GM10847 (cell line): ENCODE results near the gene STRIT1.

ENCODE experiments used
- POLR2A ChIP-seq: IDR thresholded peaks from 2 replicates; pipeline ENCODE4 v1.6.1; 2011; ENCODE audit not compliant: insufficient read length; ENCODE audit errors: extremely low read depth

Gene STRIT1

DNA sequence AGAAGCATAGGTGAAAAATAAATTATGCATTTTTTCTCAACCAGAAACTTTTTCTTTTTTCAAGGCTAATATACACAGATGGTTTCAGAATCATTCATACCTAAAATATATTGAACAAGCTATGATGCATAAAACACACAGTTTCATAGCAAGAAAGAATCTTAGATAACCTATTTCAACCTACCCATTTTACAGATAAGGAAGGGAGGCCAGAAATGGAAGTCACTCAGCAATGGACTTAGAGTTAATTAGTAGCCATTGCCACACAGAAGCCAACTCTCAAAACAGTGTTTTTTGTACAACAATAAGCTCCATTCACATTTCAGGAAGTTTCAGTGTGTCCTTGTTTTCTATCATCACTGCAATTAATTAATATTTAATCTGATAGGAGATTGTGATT lies 27.5 kb upstream of the STRIT1 start:
- no peak for TF ChIP-seq POLR2A

DNA sequence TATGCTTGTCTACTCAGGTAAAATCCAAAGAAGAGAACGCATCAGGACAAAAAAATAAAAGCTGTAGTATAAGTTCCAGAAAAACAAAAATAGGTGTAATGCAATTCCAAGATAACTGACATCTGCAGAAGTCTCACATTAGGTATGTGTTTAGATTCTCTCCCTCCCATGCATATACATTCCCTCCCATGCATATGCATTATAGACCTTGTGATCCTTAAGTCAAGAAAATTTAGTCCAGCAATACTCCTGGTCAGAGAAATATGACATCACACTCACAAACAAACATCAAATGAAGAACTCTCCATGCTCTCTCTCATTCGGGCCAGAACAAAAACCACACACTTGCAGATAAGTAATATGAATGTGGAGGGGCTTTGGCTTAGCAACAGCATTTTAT lies 25.3 kb upstream of the STRIT1 start:
- TF ChIP-seq POLR2A = no peak

DNA sequence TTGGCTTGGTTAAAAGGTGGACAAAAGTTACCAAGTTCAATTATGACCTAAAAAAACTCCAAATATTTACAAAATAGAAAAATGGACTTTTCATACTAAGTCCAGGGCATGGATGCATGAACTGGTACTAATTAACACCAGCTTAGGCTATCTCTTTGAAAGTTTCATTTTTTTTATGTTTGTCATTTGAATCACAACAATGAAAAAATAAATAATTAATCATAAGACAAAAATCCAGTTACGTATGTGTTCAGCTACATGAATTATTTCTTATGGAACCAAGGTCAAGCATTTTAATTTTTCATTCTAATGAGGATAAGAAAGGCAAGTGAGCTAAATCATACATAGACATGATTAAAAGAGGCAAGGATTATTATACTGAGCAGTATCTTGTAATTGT lies 23.7 kb upstream of the STRIT1 start:
- TF ChIP-seq POLR2A = no peak

DNA sequence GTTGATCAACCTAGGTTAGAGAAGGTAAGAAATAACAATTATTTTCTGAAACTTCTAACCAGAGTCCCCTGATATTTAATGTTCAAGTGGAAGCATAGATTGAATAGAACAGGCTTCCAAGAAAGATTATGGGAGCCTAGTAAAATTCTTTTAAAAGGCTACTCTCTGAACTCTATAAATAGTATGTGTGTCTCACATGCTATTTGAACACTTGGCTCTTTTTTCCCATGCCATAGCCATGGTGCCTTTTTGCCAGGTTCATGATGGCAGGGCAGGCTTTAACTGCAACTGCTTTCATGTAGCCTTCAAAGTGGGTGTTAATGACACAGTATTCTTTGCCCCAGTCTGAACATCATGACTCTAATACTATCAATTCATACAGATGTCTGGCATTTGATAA lies 22.9 kb upstream of the STRIT1 start:
- no peak for TF ChIP-seq POLR2A

DNA sequence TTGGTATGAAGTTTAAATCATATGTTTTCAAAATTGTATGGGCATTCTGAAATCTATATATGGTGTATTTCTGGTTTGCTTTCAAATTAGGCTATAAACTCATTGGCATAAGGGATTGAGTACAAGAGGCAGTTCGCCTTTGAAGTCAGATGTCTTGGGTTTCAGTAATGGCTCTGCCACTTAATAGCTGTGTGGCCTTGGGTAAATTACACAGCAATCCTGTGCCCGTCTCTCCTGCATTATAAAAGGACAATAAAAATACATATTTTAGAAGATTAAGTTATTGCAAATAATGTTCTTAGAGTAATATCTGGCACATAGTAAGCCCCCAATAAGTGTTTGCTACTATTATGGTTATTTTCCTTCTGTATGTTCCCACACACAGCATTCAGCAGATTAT lies 20.4 kb upstream of the STRIT1 start:
- no peak for TF ChIP-seq POLR2A

DNA sequence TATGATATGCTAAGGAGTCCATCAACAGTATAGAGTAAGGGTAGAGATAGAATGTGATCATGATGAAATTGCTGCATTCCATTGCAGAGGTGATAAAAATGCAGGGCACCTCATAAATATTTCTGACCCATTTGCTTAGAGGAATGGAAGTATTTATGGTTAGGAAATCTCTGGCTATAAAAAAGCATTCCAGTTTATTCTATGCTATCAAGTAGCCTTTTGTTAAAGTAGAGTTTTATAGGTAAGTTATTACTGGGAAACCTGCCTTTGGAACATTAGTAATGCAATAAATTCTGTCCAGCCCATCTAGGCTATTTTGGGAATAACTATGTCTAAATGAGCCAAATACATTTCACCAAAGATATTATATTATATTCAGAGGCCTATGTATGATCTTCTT lies 19.8 kb upstream of the STRIT1 start:
- TF ChIP-seq POLR2A = no peak

DNA sequence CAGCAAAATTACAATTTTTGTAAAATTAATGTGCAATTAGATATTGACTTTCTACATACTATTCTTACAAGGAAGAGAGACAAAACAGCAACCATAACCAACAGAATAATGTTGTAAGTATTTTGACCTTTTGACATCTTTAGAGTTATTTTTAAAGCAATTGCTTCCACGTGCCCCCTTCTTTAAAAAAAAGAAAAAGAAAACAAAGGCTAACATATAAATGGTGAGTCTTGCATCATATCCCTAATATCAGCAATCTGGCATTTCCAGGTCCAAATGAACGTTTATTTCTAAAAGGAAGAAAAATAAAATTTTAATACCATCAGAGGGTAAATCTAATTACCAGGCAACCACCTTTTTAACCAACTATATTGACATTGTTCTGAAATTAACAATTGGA lies 19.3 kb upstream of the STRIT1 start:
- TF ChIP-seq POLR2A = no peak

DNA sequence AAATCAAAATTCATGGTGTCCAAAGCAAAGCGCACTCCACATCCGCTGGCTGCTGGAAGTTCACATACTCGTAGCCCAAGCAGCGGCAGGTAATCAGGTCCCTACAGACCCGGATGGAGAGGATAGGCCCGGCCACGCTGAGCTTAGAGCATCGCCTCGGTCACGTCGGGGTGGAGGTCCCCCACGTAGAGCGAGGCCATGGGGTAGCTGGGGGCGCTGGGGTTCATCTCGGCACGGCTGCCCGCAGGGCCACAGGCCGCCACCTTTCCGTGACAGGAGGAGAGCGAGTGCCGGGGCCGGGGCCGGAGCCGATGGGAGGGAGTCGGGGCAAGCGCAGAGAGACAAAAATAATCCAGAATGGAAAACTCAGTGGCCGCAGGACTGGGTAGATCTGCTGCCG lies 16.1 kb upstream of the STRIT1 start:
- TF ChIP-seq POLR2A = no peak

DNA sequence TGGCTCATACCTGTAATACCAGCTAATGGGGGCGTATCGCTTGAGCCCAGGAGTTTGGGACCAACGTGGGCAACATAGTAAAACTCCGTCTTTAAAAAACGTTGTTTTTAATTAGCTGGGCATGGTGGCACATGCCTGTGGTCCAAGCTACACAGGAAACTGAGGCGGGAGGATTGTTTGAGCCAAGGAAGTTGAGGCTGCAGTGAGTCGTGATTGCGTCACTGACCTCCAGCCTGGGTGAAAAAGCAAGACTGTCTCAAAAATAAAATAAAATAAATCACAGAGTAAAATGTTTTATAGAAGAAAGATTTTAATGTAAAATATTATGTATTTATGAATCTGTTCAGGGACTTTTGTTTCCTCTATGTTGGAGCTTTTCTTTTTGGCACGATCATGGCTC lies 15.3 kb upstream of the STRIT1 start:
- no peak for TF ChIP-seq POLR2A

DNA sequence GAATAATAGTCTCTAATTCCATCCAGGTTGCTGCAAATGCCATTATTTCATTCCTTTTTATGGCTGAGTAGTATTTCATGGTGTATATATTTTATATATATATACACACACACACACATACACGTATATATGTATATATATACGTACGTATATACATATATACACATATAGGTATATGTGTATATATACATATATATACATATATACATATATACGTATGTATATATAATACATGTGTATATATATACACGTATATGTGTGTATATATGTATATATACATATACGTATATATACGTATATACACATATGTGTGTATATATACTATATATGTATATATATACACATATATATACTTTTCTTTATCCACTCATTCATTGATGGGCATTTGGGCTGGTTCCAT lies 13.7 kb upstream of the STRIT1 start:
- TF ChIP-seq POLR2A = no peak

DNA sequence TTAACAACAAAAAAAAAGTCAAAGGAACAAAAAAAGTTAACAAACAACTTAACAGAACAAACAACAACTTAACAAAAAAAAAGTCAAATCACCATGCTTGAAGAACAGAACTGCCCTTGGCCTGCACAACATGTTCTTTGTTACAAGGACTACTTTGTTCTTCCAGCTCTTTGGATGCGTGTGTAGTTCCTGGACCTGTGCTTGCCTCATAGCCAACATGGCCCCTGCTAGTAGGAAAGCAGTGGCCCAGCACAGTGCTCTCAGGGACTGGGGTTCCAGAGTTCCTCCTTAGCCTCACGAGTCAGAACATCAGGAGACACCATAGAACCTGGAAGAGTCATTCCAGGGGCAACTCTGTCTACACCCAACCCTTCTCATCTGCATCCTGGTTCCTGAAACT lies 10.9 kb upstream of the STRIT1 start:
- TF ChIP-seq POLR2A = no peak

DNA sequence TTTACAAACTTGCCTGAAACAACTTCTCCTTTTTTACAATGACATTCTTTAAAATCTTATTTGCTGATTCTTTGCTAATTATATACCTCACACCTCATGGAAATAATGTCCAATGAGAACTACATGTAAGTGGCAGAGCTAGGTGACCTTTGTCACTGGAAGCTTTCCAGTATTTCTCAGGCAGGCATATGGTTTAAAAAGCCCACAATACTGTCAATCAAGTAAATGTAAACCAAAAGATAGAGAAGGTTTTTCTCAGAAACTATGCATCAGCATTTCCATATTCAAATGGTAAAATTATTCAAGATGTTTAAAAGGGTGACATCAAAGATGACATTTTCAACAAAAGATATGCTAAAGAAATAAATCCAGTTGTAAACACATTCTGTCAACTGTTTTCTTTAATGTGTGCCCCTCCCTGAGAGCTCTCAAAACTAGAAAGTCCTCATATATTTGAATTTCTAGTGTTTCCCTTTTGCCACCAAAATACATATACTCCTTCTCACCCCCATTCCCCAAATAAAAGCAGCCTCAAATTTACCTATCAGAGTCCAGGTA lies 10.1 kb upstream of the STRIT1 start:
- TF ChIP-seq POLR2A = no peak

DNA sequence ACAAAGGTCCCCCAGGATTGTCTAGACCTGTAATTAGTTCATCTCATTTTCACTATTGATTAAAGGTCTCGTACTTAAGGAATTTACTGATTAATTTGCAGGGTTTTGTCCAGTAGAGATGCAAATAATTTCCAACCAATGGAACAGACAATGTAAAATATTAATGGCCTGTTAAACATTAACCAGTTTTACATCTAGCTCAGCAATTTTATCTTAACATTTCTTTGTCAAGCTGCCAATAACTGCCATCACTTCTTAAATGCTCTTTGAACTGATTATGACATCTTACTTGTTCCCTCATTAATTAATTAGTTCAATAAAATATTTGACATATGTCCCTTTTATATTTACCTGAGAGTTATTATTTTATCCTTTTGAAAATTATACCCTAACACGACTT lies 9.4 kb upstream of the STRIT1 start:
- no peak for TF ChIP-seq POLR2A

DNA sequence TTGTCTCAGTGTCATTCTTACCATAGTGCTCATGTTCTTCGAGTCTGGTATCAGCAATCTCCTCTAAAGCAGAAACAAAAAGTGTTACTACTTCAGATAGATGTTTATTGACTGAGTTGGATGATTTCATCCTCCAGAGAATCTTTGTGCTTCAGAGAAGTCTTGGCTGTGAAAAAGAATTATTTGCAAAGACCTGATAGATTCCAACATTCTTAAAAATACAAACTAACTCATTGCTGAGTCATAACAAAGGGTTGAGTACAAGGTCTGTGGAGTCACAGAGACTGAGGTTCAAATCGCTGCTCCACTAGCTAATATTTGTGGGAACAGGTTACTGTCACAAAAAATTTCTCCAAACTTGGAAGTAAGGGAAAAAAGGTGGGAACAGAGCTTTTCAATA lies 9.0 kb upstream of the STRIT1 start:
- TF ChIP-seq POLR2A = no peak

DNA sequence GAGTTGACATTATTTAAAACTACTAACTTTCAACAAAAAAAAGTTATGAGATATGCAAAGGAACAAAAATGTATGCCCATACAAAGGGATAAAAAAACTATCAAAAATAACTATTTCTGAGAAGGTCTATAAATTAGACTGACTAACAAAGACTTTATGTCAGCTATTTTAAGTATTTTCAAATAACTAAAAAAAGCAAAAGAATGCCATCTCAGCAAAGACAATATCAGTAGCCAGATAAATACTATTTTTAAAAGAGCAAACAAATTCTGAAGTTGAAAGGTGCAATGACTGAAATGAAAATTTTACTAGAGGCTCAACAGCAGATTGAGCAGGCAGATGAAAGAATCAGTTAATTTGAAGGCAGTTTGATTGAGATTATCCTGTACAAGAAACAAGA lies 3.6 kb upstream of the STRIT1 start:
- no peak for TF ChIP-seq POLR2A

DNA sequence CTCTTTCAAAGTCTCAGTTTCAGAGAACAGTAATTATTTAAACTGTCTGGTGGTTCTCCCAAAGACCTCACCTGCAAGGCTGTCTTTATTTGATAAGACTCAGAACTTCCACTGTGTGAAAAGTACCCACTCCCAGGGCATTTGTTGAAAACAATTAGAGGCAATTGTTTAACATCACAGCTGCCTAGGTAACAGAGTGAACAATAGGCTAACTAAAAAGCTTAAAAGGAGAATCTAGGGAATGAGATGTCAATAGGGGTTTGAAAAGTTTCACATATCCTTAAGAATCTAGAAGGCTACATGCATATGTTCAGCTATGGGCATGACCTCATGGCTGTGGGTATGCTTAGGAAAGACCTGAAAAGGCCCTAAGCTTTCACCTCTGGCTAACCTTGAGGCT lies 2.9 kb upstream of the STRIT1 start:
- TF ChIP-seq POLR2A = no peak

DNA sequence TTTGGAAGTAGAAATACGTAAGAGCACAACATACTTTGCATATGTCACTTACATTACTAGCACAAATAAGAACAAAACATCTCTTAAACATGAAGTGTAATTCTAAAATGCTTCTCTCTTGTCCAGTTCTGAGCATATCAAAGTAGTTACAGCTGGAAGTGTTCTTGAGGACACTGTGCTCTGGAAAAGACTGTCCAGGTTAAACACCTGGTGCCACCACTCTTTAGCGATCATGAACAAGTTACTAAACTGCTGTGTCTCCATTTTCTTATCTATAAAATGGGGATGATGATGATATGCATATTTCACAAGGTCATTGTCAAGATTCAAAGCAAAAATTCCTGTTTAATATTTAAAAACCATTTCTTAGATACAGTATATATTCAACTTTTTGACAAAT lies 790 bp downstream of the STRIT1 start:
- TF ChIP-seq POLR2A = no peak

DNA sequence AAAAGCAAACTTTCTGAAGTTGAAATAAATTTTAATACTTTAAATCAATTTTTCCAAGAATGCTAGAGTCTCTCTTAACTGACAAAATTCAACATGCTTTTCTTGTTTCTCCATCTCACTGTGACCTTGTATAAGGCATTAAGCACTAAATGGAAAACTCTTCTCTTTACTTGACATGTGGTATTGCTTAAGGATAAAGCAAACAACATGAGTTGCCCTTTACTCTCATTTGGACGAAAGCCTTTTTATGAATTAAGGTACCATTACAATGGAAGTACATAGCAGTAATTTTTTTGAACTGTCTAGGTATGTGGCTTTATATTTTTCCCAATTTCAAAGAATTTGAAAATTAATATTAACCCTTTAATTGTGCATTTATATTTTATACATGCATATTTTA lies 1.4 kb downstream of the STRIT1 start:
- no peak for TF ChIP-seq POLR2A
